Activated T-helper 2 cell treated with anti-CD3 and anti-CD28 coated beads, Interferon-gamma antibody, Interleukin-2, Interleukin-4, amounts not matched to agents 10 μg/mL and 5 μg/mL and 100 μg/mL, durations not matched to agents 14 hours and 24 hours and 36 hours (primary cell): ENCODE data around the gene ZSCAN20. TPM values are rescaled to one million over a fixed set of nuclear protein-coding genes. Genes with fewer than 3 reads are reported as not detected.
"Not testable (repeated sequence)": the region's sequence is repeated elsewhere in the genome, so short reads cannot be mapped to it uniquely, and the experiment has no call there.

Source experiments
- DNase-seq: peaks from one replicate; pipeline ENCODE4 v3.0.0; 2021; ENCODE audit warnings: low spot score
- H3K27ac Mint-ChIP-seq: one replicate; pipeline ENCODE4 v1.8.0; 2021; ENCODE audit warnings: mixed read lengths
- H3K27me3 Mint-ChIP-seq: one replicate; pipeline ENCODE4 v1.8.0; 2021; ENCODE audit warnings: low read depth, mixed read lengths
- H3K36me3 Mint-ChIP-seq: one replicate; pipeline ENCODE4 v1.8.0; 2021; ENCODE audit warnings: low read depth, mixed read lengths
- H3K4me1 Mint-ChIP-seq: one replicate; pipeline ENCODE4 v1.8.0; 2021; ENCODE audit warnings: low read depth, mixed read lengths
- H3K4me3 Mint-ChIP-seq: one replicate; pipeline ENCODE4 v1.8.0; 2021; ENCODE audit warnings: low read depth, mild to moderate bottlenecking, moderate library complexity, mixed read lengths
- H3K9me3 Mint-ChIP-seq: one replicate; pipeline ENCODE4 v1.8.0; 2021; ENCODE audit warnings: mixed read lengths
- intact Hi-C: fragments of 100-400 bp; cut with micrococcal nuclease; formaldehyde crosslinking; loops from one replicate; pipeline ENCODE4 v1.15.1; 2023
- total RNA-seq: library from RNA; stranded (reverse); gene quantifications from 2 replicates; pipeline ENCODE4 v1.2.3, GENCODE V29; 2022

The ZSCAN20 gene
- total RNA-seq, 1 donor from 2014 or later, result 2.6 TPM

DNA sequence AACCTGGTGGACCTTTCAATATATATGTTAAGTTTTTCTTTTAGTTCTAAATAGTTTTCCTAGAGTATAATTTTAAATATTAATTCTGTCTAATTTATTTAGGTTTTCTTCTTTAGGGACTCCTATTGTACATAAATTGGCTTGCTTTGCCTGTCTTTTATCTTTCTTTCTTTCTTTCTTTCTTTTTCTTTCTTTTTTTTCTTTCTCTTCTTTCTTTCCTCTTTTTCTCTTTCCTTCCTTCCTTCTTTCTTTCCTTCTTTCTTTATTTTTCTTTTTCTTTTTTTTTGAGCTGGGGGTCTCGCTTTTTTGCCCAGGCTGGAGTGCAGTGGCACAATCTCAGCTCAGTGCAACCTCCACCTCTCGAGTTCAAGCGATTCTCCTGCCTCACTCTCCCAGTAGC is 35.2 kb downstream of the ZSCAN20 start:
- Mint-ChIP-seq H3K4me3 (no peak overlapping the region), H3K27me3 (no peaks in the 10 kb centered on the region), H3K36me3 (no peaks in the 10 kb centered on the region), H3K27ac (no peak overlapping the region), H3K9me3 (no peaks in the 10 kb centered on the region), H3K4me1 (no peaks in the 10 kb centered on the region)
- DNase-seq, result no peak
- intact Hi-C loops, result no loop called here

DNA sequence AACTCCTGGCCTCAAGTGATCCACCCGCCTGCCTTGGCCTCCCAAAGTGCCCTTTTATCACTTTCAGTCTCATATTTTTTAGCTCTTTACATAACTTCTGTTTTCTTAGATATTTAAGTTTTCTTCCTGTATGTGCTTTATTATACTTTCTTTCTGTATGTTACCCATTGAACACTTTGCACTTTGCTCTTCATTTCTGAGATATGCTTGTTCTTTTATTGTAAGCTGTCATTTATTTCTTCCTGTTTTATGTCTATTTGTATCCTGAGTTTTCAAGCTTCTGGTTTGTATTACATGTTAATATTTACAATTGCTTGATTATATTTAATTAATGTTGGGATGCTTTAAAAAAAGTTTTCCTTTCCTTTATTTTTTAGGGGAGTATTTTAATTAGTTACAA is 35.7 kb downstream of the ZSCAN20 start:
- DNase-seq, result no peak
- no peak overlapping the region for H3K27ac Mint-ChIP-seq
- H3K27me3 Mint-ChIP-seq, result no peaks in the 10 kb centered on the region
- H3K4me1 Mint-ChIP-seq, result no peaks in the 10 kb centered on the region
- no peaks in the 10 kb centered on the region for H3K36me3 Mint-ChIP-seq
- no peak overlapping the region for H3K4me3 Mint-ChIP-seq
- no peaks in the 10 kb centered on the region for H3K9me3 Mint-ChIP-seq
- intact Hi-C loops, result no loop called here

DNA sequence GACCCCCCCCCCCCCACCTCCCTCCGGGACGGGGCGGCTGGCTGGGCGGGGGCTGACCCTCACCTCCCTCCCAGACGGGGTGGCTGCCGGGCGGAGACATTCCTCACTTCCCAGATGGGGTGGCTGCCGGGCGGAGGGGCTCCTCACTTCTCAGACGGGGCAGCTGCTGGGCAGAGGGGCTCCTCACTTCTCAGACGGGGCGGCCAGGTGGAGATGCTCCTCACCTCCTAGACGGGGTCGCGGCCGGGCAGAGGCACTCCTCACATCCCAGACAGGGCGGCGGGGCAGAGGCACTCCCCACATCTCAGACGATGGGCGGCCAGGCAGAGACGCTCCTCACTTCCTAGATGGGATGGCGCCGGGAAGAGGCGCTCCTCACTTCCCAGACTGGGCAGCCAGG is 36.8 kb downstream of the ZSCAN20 start:
- H3K4me3 Mint-ChIP-seq, H3K27ac Mint-ChIP-seq, DNase-seq, H3K4me1 Mint-ChIP-seq, H3K36me3 Mint-ChIP-seq, H3K27me3 Mint-ChIP-seq, H3K9me3 Mint-ChIP-seq, intact Hi-C loops: not testable (repeated sequence)

DNA sequence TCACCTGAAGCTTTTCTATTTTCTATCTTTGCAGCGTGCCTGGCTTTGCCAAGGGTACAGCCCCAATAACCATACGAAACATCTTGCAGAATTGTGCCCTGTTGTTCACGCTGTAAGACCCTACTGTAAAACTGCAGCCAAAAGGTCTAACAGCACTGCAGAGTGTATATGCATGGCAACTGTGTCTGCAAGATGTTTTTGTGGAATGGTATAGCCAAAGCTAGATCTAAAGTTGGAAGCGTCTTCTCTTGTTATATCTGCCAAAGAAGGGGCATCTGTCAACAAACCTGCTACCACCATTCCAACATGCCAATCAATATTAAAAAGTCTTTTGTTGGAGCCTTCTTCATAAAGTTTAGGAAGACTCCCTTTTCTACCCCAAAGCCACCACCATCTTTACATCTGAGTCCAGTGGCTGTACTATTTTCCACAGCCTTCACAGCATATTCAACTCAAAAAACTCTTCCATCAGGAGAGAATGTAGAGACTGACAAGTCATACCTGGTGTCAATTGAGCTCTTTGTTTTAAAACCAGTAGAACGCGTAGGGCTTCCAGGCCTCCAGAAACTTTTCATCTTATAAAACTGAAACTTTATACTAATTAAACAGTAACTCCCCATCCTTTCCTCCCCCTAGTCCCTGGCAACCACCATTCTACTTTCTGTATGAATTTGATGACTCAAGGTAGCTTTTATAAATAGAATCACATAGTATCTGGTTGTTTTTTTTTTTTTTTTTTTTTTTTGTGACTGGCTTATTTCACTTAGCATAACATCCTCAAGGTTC is 40.0 kb downstream of the ZSCAN20 start:
- intact Hi-C loops, result no loop called here
- H3K4me3 Mint-ChIP-seq, result no peak overlapping the region
- H3K9me3 Mint-ChIP-seq, result no peaks in the 10 kb centered on the region
- no peak for DNase-seq
- no peak overlapping the region for H3K27ac Mint-ChIP-seq
- H3K36me3 Mint-ChIP-seq, result no peaks in the 10 kb centered on the region
- H3K27me3 Mint-ChIP-seq, result no peaks in the 10 kb centered on the region
- no peaks in the 10 kb centered on the region for H3K4me1 Mint-ChIP-seq

DNA sequence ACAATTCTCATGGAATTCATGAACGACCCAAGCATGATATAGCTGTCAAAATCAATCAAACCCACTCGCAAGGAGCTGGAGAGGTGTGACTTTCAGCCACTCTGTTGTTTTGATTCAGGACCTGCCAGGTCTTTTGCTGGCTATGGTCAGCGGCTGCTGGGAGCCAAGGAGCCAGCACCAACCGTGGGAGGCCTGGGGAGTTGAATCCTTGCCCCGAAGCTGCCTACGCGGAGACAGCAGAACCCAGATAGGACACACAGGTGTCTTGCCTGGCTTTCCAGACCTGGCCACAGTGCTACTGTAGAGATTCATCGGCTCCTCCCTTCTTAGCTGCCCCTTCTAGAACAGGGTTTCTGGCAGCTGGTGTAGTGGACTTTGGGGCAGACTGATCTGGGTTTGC is 42.7 kb downstream of the ZSCAN20 start:
- DNase-seq, result no peak
- no peaks in the 10 kb centered on the region for H3K4me1 Mint-ChIP-seq
- intact Hi-C loops, result no loop called here
- H3K9me3 Mint-ChIP-seq, result no peaks in the 10 kb centered on the region
- no peak overlapping the region for H3K4me3 Mint-ChIP-seq
- H3K27ac Mint-ChIP-seq, result no peak overlapping the region
- no peaks in the 10 kb centered on the region for H3K36me3 Mint-ChIP-seq
- no peaks in the 10 kb centered on the region for H3K27me3 Mint-ChIP-seq

DNA sequence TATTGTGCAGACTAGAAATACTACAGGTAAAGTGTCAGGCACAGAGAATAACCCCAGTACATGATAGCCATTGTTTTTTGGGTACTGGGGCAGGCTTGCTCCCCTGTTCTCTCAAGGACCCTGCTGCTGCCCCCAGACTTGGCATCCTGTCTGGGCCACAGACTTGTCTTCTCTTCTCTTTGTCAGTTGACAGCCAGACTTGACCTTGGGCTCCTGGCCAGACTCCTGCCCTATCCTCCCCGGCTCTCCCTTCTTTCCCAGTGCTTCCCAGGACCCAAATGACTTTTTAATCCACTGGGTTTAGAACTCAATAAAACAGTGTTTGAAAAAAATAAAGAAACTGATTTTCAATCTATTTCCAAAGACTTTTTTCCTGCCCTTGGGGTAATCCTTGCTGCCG is 43.2 kb downstream of the ZSCAN20 start:
- no peaks in the 10 kb centered on the region for H3K36me3 Mint-ChIP-seq
- no peaks in the 10 kb centered on the region for H3K9me3 Mint-ChIP-seq
- H3K27ac Mint-ChIP-seq, result no peak overlapping the region
- no peaks in the 10 kb centered on the region for H3K27me3 Mint-ChIP-seq
- intact Hi-C loops, result no loop called here
- H3K4me1 Mint-ChIP-seq, result no peaks in the 10 kb centered on the region
- no peak for DNase-seq
- H3K4me3 Mint-ChIP-seq, result no peak overlapping the region

DNA sequence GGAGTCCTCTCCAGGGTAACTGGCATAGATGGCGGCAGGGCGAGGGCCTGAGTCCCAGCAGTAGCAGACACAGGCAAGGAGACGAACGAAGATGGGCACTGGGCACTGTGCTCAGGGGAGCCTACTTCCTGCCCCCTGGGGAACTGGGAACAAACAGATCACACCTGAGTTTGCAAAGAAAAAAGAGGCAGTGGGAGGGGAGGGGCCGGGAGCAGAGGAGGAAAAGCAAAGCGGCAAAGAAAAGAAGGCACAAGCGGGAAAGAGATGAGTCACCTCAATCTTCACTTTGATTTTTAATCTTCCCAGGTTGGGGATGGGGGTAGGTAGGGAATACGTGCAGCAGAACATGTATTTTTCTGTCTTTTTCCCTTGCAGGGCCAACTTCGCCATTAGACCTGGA is 44.0 kb downstream of the ZSCAN20 start:
- no peaks in the 10 kb centered on the region for H3K27me3 Mint-ChIP-seq
- H3K36me3 Mint-ChIP-seq, result no peaks in the 10 kb centered on the region
- DNase-seq, result no peak
- no peaks in the 10 kb centered on the region for H3K9me3 Mint-ChIP-seq
- no peak overlapping the region for H3K27ac Mint-ChIP-seq
- H3K4me1 Mint-ChIP-seq, result no peaks in the 10 kb centered on the region
- intact Hi-C loops, result no loop called here
- H3K4me3 Mint-ChIP-seq, result no peak overlapping the region

DNA sequence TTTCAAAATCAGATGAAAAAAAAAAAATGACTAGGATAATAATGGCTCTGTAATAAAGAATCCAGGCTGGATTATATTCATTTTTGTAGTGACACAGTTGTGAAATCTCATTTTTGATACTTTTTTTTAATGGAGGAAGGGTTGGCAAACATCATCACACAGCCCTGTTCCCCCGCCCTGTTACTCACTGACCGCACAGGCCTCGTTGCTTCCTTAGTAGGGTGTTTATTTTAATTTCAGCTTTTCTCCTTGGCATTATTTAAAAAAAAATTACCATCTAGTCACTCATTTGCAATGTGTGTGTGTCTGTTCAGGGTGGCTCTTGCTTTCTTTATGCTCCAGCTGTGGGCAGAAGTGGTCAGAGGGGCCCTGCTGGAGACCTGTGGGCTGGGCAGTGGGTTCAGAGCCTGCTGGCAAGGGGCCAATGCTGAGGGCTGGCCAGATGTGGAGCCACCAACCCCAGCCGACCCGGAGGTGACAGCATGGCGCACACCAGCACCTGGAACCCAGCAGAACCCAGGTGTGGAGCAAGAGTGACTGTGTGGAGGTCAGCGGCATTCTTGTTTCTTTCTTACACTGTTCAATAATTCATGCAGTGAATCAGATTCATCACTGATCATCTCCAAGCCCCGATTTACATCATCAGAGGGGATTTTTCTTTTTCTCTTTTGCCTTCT is 44.6 kb downstream of the ZSCAN20 start:
- Mint-ChIP-seq H3K27me3 (no peaks in the 10 kb centered on the region), H3K36me3 (no peaks in the 10 kb centered on the region), H3K9me3 (no peaks in the 10 kb centered on the region), H3K4me1 (no peaks in the 10 kb centered on the region), H3K4me3 (no peak overlapping the region), H3K27ac (no peak overlapping the region)
- intact Hi-C loops, result no loop called here
- no peak for DNase-seq

DNA sequence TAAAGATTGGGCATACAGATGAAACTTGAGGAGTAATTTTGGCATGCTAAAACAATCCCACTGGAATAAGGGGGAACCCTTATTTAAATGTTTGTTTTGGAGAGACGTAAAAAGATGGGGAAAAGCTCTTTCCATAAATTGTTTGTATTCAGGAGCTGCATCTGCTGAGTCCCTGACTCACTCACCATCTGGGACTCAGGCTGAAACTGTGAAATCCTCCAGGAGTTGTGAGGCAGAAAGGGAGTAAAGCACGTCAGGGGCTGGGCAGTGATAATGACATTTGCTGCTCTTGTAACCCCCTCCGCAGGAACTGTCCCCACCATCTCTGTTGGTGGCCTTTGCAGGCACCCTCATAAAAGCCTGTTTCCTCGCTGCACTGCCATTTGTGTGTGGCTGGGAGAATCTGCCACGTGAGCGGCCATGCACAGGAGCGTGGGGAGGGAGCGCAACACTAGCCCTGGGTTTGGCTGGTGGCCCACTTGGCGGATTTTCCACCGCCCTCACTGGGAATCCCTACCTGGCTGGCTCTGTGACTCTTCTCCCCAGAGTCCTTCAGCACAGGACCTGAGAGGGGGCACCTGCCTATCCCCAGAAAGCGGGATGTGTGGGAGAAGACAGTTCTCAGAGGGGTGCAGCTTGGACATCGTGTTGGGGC is 45.3 kb downstream of the ZSCAN20 start:
- DNase-seq, result no peak
- no peaks in the 10 kb centered on the region for H3K4me1 Mint-ChIP-seq
- no peaks in the 10 kb centered on the region for H3K9me3 Mint-ChIP-seq
- intact Hi-C loops, result no loop called here
- H3K4me3 Mint-ChIP-seq, result no peak overlapping the region
- H3K36me3 Mint-ChIP-seq, result no peaks in the 10 kb centered on the region
- H3K27ac Mint-ChIP-seq, result no peak overlapping the region
- no peaks in the 10 kb centered on the region for H3K27me3 Mint-ChIP-seq

DNA sequence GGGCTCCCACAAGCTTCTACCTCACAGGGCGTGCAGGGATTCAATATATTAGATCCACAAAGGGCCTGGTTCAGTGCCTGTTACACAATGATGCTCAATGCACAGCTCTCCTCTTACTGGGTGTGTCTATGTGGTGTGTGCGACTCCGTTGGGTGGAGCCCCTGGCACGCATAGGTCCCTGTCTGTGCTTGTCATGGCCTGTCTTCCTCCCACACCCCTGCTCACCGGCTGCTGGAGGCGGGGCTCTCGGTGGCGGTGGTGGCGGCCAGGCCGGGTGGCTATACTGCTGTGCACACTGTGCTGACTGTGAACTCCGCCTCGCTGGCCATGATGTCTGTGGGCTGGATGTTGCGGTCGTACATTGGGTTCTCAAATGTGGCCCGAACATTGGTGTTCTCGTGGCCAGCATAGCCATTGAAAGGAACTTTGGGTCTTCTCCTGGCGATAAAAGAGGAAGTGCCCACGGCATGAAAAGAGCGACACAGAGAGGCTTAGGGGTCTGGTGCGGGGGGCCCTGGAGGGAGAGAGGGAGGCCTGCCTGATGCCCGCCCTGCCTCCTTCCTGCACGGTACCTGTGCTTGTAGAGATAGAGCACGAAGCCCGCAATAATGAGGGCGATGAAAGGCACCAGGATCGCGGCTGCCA is 46.9 kb downstream of the ZSCAN20 start:
- H3K27me3 Mint-ChIP-seq, result no peaks in the 10 kb centered on the region
- H3K9me3 Mint-ChIP-seq, result no peaks in the 10 kb centered on the region
- no peak overlapping the region for H3K4me3 Mint-ChIP-seq
- H3K4me1 Mint-ChIP-seq, result no peaks in the 10 kb centered on the region
- no peaks in the 10 kb centered on the region for H3K36me3 Mint-ChIP-seq
- H3K27ac Mint-ChIP-seq, result no peak overlapping the region
- intact Hi-C loops, result no loop called here
- DNase-seq, result no peak

DNA sequence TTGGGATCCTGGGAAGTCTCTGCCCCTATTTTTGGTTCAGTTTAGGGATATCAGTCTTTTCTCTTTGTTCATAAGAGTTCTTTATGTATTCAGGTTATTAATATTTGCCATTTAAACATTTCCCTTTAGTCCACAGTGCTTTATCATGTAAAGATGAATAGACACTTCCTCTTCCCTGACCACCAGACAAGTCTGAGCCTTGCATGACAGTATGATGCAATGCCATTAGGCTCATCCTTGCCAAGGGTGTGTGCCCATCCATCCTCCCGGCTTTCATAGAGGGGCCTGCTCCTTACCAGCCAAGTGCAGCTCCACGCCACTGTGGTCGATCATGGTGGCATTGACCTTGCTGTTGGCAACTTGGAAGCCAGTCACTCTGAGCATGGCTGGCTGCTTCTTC is 52.1 kb downstream of the ZSCAN20 start:
- Mint-ChIP-seq H3K27me3 (no peaks in the 10 kb centered on the region), H3K4me1 (no peaks in the 10 kb centered on the region), H3K36me3 (no peaks in the 10 kb centered on the region), H3K27ac (no peak overlapping the region), H3K9me3 (no peaks in the 10 kb centered on the region), H3K4me3 (no peak overlapping the region)
- intact Hi-C loops, result no loop called here
- no peak for DNase-seq

DNA sequence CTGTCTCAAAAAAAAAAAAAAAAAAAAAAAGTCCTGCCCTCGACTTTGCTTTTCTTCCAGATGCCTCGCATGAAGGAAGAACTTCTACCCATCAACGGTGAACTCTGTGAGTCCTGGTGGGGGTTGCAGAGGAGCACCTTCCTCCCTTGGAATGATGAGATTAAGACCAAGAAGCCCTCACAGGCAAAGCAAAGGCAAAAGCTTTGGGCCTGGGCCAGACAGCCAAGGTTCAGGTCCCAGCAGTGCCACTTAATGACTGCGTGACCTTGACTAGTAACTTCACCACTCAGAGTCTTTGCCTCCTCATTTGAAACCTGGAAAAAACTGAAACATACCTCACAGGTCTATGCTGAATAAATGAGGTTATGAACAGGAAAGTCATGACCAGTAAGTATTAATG is 55.5 kb downstream of the ZSCAN20 start:
- Mint-ChIP-seq H3K27me3 (no peaks in the 10 kb centered on the region), H3K9me3 (no peaks in the 10 kb centered on the region), H3K4me3 (no peak overlapping the region), H3K36me3 (no peaks in the 10 kb centered on the region), H3K27ac (no peak overlapping the region), H3K4me1 (no peaks in the 10 kb centered on the region)
- intact Hi-C loops, result no loop called here
- DNase-seq, result no peak

DNA sequence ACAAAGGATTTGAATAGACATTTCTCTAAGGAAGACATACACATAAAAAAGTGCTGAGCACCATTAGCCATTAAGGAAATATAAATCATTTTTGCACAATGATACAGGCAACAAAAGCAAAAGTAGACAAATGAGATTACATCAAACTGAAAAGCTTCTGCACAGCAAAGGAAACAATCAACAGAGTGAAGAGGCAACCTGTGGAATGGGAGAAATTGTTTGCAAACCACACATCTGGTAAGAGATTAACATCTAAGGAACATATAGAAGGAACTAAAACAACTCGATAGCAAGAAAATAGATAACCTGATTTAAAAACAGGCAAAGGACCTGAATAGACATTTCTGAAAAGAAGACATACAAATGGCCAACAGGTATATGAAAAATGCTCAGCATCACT is 57.5 kb downstream of the ZSCAN20 start:
- Mint-ChIP-seq H3K27ac (no peak overlapping the region), H3K4me3 (no peak overlapping the region), H3K4me1 (no peaks in the 10 kb centered on the region), H3K9me3 (no peaks in the 10 kb centered on the region), H3K36me3 (no peaks in the 10 kb centered on the region), H3K27me3 (no peaks in the 10 kb centered on the region)
- DNase-seq, result no peak
- intact Hi-C loops, result no loop called here
